SK-N-MC (cell line): ENCODE data around the gene LRIG3.

Experiments used
- DNase-seq: peaks from one replicate; pipeline ENCODE4 v3.0.0-alpha.2; 2011; ENCODE audit warnings: low read depth, low spot score
- H3K27ac ChIP-seq: fragments of 200-600 bp; sonication (generic); 2 replicates; pipeline ENCODE4 v1.5.1; 2016; ENCODE audit warnings: mixed run types
- H3K36me3 ChIP-seq: fragments of 200-600 bp; sonication (generic); 2 replicates; pipeline ENCODE4 v1.6.1; 2017; ENCODE audit warnings: antibody characterized with exemption, low read length, mixed read lengths; ENCODE audit not compliant: insufficient read depth
- H3K4me3 ChIP-seq: fragments of 200-600 bp; sonication (generic); 2 replicates; pipeline ENCODE4 v1.5.1; 2016
- H3K9ac ChIP-seq: fragments of 200-600 bp; sonication (generic); 2 replicates; pipeline ENCODE4 v1.8.0; 2017; ENCODE audit warnings: mixed run types, mixed read lengths; ENCODE audit not compliant: insufficient read length
- H3K9me3 ChIP-seq: fragments of 200-600 bp; sonication (generic); 2 replicates; pipeline ENCODE4 v1.6.1; 2017; ENCODE audit warnings: low read depth, mild to moderate bottlenecking, antibody characterized with exemption, low read length, moderate library complexity, mixed read lengths
- EZH2 ChIP-seq: fragments of 200-600 bp; sonication (generic); IDR thresholded peaks from one replicate; pipeline ENCODE4 v1.6.1; 2017; ENCODE audit warnings: antibody characterized with exemption
- FOXP2 ChIP-seq: optimal IDR thresholded peaks from 2 replicates; pipeline ENCODE3; 2011; ENCODE audit warnings: mild to moderate bottlenecking, moderate library complexity; ENCODE audit not compliant: insufficient read depth; ENCODE audit errors: extremely low read length, control extremely low read depth
- POLR2AphosphoS5 ChIP-seq: IDR thresholded peaks from 2 replicates; pipeline ENCODE4 v1.6.1; 2012; ENCODE audit warnings: mild to moderate bottlenecking, low read depth, low read length, borderline replicate concordance

The LRIG3 gene

GRCh38 chr12:58884916-58885315 lies 35.4 kb downstream of the LRIG3 start:
- H3K9ac ChIP-seq: no peak overlapping the region
- no peak for TF ChIP-seq FOXP2
- no peak for TF ChIP-seq POLR2AphosphoS5
- no peak for TF ChIP-seq EZH2
- H3K36me3 ChIP-seq: peaks cover 92% of the 10 kb centered on the region
- no peak overlapping the region for H3K4me3 ChIP-seq
- DNase-seq: no peak
- no peaks in the 10 kb centered on the region for H3K9me3 ChIP-seq
- H3K27ac ChIP-seq: 0 out of 2 replicates have a peak overlapping the region, but pooled peaks have one; percentile 53

- H3K9ac ChIP-seq: no peak overlapping the region
- H3K27ac ChIP-seq: peak overlapping the region; percentile 93
- TF ChIP-seq FOXP2 (no peak), POLR2AphosphoS5 (no peak), EZH2 (no peak)
- H3K4me3 ChIP-seq: peak overlapping the region; percentile 37; the same call in 1 of the 2 replicates
- no peak for DNase-seq
- peaks cover 92% of the 10 kb centered on the region for H3K36me3 ChIP-seq
- no peaks in the 10 kb centered on the region for H3K9me3 ChIP-seq
Observed at GRCh38 chr12:58883576-58884334, 36.5 kb downstream of the LRIG3 start.

- peak overlapping the region; percentile 37 for H3K4me3 ChIP-seq
- DNase-seq: no peak
- H3K27ac ChIP-seq: peak overlapping the region; percentile 93
- TF ChIP-seq FOXP2: peak; percentile 38
- no peak for TF ChIP-seq POLR2AphosphoS5
- no peaks in the 10 kb centered on the region for H3K9me3 ChIP-seq
- peaks cover 94% of the 10 kb centered on the region for H3K36me3 ChIP-seq
- peak overlapping the region; percentile 19 for H3K9ac ChIP-seq
Observed at GRCh38 chr12:58882826-58883225, 37.5 kb downstream of the LRIG3 start.

- no peak overlapping the region for H3K4me3 ChIP-seq
- H3K36me3 ChIP-seq: peaks cover 98% of the 10 kb centered on the region
- DNase-seq: no peak
- TF ChIP-seq EZH2: no peak
- H3K27ac ChIP-seq: no peak overlapping the region
- H3K9me3 ChIP-seq: no peaks in the 10 kb centered on the region
- H3K9ac ChIP-seq: no peak overlapping the region
Observed at GRCh38 chr12:58881816-58882215, 38.5 kb downstream of the LRIG3 start.

- Histone ChIP-seq H3K27ac (no peak overlapping the region), H3K36me3 (peaks cover 96% of the 10 kb centered on the region), H3K4me3 (no peak overlapping the region), H3K9me3 (no peaks in the 10 kb centered on the region), H3K9ac (no peak overlapping the region)
- no peak for DNase-seq
- TF ChIP-seq FOXP2 (no peak), EZH2 (no peak), POLR2AphosphoS5 (no peak)
Observed at GRCh38 chr12:58880639-58881038, 39.7 kb downstream of the LRIG3 start.

- Histone ChIP-seq H3K36me3 (peaks cover 97% of the 10 kb centered on the region), H3K4me3 (no peak overlapping the region), H3K27ac (no peak overlapping the region), H3K9ac (no peak overlapping the region), H3K9me3 (no peaks in the 10 kb centered on the region)
- TF ChIP-seq EZH2 (no peak), POLR2AphosphoS5 (no peak), FOXP2 (no peak)
- no peak for DNase-seq
Observed at GRCh38 chr12:58877243-58877743, 43.0 kb downstream of the LRIG3 start.

- no peak for DNase-seq
- Histone ChIP-seq H3K27ac (no peak overlapping the region), H3K4me3 (no peak overlapping the region), H3K36me3 (peaks cover 76% of the 10 kb centered on the region), H3K9me3 (no peaks in the 10 kb centered on the region), H3K9ac (no peak overlapping the region)
- TF ChIP-seq EZH2 (no peak), POLR2AphosphoS5 (no peak), FOXP2 (no peak)
Observed at GRCh38 chr12:58873496-58873895, 46.8 kb downstream of the LRIG3 start.

- Histone ChIP-seq H3K4me3 (no peak overlapping the region), H3K9me3 (no peaks in the 10 kb centered on the region), H3K9ac (no peak overlapping the region), H3K36me3 (peaks cover 61% of the 10 kb centered on the region), H3K27ac (no peak overlapping the region)
- no peak for TF ChIP-seq EZH2
- no peak for TF ChIP-seq POLR2AphosphoS5
- no peak for TF ChIP-seq FOXP2
- DNase-seq: no peak
Observed at GRCh38 chr12:58871556-58871955, 48.7 kb downstream of the LRIG3 start.
